DMS 273 treated with DMSO at 0.1 percent for 48 hours (cell line): ENCODE data around the gene INPP1.
"Not testable (repeated sequence)": the region's sequence is repeated elsewhere in the genome, so short reads cannot be mapped to it uniquely, and the experiment has no call there.

Source experiments
- DNase-seq: peaks from one replicate; lab custom pipeline; 2025; lab: John Stamatoyannopoulos, UW

INPP1 gene

GRCh38 chr2:190333928-190334327, 9.5 kb upstream of the INPP1 start:
- DNase-seq, result no peak

DNA sequence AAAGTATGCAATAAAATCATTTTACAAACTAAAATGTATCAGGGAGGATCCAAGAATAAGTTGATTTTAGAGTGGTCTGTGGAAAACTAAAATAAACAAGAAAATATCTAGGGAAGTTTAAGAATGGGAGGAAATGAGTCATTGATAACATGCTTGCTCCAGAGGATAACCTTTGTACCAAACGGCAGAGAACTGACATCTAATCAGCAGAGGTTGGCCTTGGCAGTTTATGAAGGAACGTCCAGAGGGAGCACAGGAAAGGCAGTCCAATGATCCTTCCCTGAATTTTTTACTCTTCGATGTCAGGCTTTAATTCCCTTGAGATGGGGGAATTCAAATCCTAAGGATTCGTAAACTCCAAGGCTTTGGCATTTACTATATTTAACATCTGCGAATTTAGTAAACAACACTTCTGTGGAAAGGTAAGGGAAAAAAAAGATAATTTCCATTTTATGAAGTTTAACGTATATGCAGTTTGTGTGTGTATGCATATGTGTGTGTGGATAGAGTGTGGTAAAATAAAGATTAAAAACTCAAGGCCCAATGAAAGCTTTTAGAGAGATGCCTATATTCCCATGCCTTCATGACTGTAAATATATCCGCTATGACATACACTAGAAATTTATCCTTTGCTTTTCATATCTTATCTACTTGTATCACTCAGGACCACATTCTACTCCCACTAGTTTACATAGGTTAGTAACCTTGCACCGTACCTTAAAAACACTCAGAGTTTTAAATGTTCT, 8.7 kb upstream of the INPP1 start:
- DNase-seq, result no peak

GRCh38 chr2:190335225-190335559, 8.2 kb upstream of the INPP1 start:
- no peak for DNase-seq

- DNase-seq, result not testable (repeated sequence)
Measured at GRCh38 chr2:190335584-190335983, 7.8 kb upstream of the INPP1 start.

DNA sequence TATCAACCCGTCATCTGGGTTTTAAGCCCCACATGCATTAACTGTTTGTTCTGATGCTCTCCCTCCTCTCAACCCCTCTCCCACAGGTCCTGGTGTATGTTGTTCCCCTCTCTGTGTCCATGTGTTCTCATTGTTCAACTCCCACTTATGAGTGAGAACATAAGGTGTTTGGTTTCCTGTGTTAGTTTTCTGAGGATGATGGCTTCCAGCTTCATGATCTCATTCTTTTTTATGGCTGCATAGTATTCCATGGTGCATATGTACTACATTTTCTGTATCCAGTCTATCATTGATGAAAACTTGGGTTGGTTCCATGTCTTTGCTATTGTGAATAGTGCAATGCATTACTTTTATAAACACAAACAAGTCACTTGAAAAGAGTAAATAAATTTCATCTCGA, 7.0 kb upstream of the INPP1 start:
- no peak for DNase-seq

- DNase-seq, result no peak
Measured at GRCh38 chr2:190338453-190338852, 4.9 kb upstream of the INPP1 start.

DNA sequence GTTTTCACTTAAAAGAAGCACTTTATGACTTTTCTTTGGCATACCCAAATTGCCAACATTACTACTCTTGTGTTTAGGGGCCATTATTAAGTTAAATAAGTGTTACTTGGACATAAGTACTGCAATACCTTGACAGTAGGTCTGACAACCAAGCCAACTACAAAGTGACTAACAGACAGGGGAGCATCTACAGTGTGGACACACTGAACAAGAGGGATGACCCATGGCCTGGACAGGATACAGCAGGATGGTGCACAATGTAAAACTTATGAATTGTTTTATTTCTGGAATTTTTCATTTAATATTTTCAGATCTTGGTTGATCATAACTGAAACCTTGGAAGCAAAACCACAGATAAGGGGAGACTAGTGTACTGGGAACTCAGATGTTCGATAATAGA, 4.0 kb upstream of the INPP1 start:
- DNase-seq, result no peak

GRCh38 chr2:190340369-190340768, 3.0 kb upstream of the INPP1 start:
- DNase-seq, result no peak

DNA sequence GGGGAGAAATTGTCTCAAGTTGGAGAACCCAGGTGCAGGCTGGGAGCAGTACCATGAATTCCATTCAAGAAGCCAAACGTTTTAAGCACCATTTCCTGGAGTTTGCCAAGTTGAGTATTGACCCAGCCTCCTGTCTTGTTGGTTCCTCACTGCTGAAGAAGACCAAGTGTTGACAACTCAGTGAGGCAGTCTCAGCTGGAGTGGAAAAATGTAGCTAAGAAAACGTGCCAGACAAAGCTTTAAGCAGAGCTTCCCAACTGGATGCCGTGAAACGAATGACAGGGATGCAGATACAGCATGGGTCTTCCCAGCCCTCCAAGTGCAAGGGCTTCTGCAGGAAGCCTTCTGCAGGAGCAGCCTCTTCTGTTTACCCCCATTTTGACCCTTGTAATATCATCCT, 778 bp upstream of the INPP1 start:
- DNase-seq, result no peak

- DNase-seq, result peak; percentile 32
Measured at GRCh38 chr2:190343089-190343535, 277 bp upstream of the INPP1 start.

- no peak for DNase-seq
Measured at GRCh38 chr2:190344276-190344827, 963 bp downstream of the INPP1 start.

DNA sequence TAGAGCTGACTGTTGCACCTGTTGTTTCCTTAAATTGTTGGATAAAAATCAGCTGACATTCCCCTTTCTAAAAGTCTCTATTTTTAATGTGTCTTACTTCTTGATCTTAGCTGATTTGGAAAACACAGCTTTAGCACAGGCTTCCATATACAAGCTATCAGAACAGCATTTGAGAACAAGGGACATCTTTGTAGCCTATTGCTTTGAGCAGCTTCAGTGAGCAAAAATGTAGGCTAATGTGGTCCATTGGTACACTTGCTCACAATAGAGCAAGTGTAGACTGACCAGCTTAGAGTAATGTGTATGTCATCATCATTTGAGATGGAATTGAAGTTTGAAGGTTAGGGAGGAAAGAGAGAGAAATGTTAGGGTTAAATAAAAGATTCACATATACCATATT, 7.0 kb downstream of the INPP1 start:
- no peak for DNase-seq

DNA sequence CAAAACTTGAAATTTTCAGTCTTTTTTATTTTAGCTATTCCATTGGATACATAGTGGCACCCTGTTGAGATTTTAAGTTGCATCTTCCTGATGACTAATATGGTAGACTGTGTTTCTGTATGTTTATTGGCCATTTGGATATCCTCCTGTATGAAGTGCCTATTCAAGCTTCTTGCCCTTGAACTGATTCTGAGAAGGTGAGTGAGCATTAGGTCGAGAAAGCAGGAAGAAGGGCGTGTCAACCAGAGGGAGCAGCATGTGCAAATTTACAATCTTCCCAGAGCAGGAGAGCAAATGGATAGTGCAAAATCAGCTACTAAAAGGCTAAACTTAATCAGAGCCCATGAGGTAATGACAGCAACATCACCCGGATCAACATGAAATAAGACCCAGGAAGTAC, 8.6 kb downstream of the INPP1 start:
- no peak for DNase-seq

GRCh38 chr2:190352668-190353536, 9.5 kb downstream of the INPP1 start:
- no peak for DNase-seq

GRCh38 chr2:190353537-190353899, 10.1 kb downstream of the INPP1 start:
- DNase-seq, result no peak

DNA sequence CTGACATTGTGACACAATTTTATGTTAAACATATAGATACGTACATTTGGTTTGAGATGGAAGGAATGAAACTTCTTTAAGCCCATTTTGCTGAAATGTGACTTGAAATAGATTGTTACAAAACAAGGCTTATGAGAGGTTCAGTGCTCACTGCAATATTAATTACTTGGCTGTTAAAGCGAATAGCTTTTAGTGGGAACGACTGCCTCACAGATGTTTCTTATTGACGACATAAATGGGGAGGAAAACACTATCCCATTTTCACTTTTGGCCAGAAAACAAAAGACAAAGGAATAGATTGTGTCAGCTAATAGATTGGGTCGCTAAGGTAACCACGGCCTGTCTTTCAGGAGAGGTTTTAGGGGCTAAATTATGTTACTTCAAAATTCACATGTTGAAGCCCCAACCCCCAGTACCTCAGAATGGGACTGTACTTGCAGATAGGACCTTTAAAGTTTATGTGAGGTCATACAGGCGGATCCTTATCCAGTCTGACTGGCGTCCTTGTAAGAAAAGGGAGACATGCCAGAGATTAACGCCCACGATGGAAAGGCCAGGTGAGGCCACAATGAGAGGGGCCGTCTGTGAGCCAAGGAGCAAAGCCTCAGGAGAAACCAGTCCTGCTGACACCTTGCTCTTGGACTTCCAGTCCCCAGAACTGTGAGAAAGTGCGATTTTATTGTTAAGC, 10.8 kb downstream of the INPP1 start:
- no peak for DNase-seq

GRCh38 chr2:190355968-190356644, 12.7 kb downstream of the INPP1 start:
- DNase-seq, result no peak

DNA sequence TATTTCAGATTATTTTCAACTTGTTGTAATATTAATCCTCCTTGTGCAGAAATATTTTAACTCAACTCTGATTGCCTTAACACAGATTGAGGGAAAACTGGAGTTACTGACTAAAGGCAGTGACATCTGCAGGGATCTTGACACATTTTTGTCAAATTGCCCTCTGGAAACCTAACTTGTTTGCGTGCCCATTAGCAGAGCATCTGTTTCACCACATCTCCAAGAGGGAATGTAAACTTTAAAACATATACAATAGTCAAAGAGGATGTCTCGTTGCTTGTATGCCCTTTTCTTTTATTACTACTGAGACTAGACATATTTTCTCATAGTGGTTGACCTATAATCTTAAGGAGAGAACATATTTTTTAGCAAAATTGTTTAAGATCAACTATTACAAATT, 14.2 kb downstream of the INPP1 start:
- peak; percentile 45 for DNase-seq

GRCh38 chr2:190358655-190359448, 15.5 kb downstream of the INPP1 start:
- peak; percentile 16 for DNase-seq

DNA sequence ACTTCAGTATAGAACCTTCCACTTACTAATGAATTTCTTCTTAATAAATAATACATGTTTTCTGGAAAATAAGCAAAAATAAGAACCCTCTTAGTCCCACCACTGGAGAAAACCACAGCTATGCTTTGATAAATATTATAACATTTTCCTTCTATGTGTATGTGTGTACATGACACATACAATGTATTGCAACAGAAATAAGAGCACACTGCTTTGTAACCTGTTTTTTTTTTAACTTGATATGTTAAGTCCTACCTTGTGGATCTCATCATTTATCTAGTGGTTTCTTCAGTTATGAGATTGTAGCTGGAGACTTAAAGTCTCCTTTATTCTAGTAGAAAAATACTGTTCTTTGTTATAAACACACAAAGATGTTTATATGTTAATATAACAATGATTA, 17.2 kb downstream of the INPP1 start:
- DNase-seq, result no peak

DNA sequence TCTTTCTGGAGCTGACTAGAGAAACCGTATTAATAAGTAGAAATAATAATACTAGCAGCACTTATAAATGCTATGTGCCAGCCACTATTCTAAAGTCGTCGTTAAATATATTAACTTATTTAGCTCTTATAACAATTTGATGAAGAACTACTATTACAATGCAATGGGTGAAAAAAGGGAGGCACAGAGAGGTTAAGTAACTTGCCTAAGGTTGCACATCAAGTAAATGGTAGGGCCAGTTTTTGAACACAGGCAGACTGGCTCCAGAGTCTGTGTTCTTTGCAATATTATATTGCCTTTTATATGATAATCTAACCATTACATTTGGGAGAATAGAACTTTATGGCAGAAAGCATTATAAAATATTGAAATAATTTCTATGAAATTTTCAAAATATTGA, 17.6 kb downstream of the INPP1 start:
- no peak for DNase-seq
